ENCODE measurements around the gene ARHGAP4. TPM values are rescaled to one million over a fixed set of nuclear protein-coding genes. Genes with fewer than 3 reads are reported as not detected.
A peak's percentile ranks its signal among the peaks of the same experiment; 100 is the strongest.

ARHGAP4 gene
- total RNA-seq, 4 donors from 2014 or later = 10.9 to 26.0 (median 18.1) TPM

DNA sequence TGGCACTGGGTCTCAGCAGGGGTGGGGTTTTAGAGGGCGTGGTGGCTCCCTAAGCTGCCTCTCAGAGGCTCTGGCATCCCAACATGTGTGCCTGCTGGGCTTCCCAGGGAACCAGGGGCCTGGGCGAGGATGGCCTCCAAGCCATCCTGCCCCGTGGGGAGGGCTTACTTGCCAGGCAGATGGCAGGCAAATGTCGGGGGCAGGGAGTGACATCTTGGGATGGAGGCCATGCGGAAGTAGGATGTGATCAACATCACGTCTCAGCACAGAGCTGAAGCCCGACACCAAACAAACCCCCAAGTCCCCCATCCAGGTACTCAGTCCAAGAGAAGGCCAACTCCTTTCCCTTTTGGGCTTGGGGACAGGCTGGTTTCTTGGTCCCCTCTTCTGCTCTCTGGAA, 44.8 kb downstream of the ARHGAP4 start:
- H3K4me3 ChIP-seq = no peak overlapping the region
- peaks cover 95% of the 10 kb centered on the region for H3K27me3 ChIP-seq
- ATAC-seq = no peak
- H3K9me3 ChIP-seq = no peaks in the 10 kb centered on the region
- H3K4me1 ChIP-seq = peaks cover 0 to 13% (median 4%) of the 10 kb centered on the region in 3 donors
- H3K27ac ChIP-seq = peak overlapping the region in 1 of 4 donors; percentile 42
- WGBS, 2 donors (ENCODE audit: low coverage in 1 of 2) = no CpG with 5 or more reads among the region's 7 CpGs
- H3K36me3 ChIP-seq = no peaks in the 10 kb centered on the region
- TF ChIP-seq POLR2A (IDR thresholded peaks at IDR 0.05) (no peak), POLR2AphosphoS5 (IDR thresholded peaks at IDR 0.05) (no peak), EP300 (IDR thresholded peaks at IDR 0.05) (no peak)
- TF ChIP-seq, protein P1, sequence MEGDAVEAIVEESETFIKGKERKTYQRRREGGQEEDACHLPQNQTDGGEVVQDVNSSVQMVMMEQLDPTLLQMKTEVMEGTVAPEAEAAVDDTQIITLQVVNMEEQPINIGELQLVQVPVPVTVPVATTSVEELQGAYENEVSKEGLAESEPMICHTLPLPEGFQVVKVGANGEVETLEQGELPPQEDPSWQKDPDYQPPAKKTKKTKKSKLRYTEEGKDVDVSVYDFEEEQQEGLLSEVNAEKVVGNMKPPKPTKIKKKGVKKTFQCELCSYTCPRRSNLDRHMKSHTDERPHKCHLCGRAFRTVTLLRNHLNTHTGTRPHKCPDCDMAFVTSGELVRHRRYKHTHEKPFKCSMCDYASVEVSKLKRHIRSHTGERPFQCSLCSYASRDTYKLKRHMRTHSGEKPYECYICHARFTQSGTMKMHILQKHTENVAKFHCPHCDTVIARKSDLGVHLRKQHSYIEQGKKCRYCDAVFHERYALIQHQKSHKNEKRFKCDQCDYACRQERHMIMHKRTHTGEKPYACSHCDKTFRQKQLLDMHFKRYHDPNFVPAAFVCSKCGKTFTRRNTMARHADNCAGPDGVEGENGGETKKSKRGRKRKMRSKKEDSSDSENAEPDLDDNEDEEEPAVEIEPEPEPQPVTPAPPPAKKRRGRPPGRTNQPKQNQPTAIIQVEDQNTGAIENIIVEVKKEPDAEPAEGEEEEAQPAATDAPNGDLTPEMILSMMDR (IDR thresholded peaks at IDR 0.05) = no peak

GRCh38 chrX:153880440-153880815, 45.6 kb downstream of the ARHGAP4 start:
- TF ChIP-seq, protein P1 (IDR thresholded peaks at IDR 0.05) = no peak
- TF ChIP-seq POLR2AphosphoS5 (IDR thresholded peaks at IDR 0.05) (no peak), EP300 (IDR thresholded peaks at IDR 0.05) (no peak)
- no peaks in the 10 kb centered on the region for H3K36me3 ChIP-seq
- H3K27me3 ChIP-seq = peaks cover 94% of the 10 kb centered on the region
- H3K4me3 ChIP-seq = no peak overlapping the region
- no peak overlapping the region for H3K27ac ChIP-seq
- ATAC-seq = no peak
- no peaks in the 10 kb centered on the region for H3K9me3 ChIP-seq
- H3K4me1 ChIP-seq = peaks cover 0 to 6% (median 1%) of the 10 kb centered on the region in 3 donors
- no CpG with 5 or more reads among the region's 6 CpGs for WGBS, 2 donors (ENCODE audit: low coverage in 1 of 2)

DNA sequence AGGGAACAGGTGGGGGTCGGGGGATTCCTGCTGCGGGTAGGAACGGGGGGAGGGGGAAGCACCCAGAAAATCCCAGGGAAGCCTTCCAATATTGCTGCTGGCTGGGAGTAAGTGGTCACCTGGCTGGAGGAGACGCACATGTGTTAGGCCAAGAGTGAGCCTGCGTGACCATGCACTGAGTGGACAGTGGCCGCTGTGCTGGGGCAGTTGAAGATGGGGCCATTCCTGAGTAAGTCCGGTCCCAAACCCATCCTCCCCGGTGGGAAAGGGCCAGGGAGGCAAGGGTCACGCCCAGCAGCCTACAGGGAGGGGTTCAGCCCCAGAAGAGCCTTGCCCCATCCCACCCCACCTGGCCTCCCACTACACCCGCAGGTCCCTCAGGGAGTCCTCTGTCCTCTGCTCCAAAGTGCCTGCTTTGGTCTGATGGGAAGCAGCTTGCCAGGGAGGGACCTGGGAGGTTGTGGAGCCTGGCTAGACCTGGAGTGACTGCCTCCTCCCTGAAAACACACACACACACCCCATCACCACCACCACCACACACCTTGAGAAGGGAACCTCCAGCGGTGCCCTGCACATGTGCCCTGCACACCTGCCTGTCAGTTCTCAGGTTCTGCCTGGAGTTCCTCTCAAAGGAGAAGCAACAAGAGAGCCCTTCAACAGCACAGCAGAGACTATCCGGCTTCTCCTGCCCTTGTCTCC, 46.2 kb downstream of the ARHGAP4 start:
- WGBS, 2 donors (ENCODE audit: low coverage in 1 of 2) = 43% methylated on average over 6 of the region's 12 CpGs; no CpG with 5 or more reads in 1 of the 2 donors
- Histone ChIP-seq H3K27ac (no peak overlapping the region), H3K9me3 (no peaks in the 10 kb centered on the region), H3K36me3 (no peaks in the 10 kb centered on the region), H3K4me3 (no peak overlapping the region), H3K27me3 (peaks cover 89% of the 10 kb centered on the region), H3K4me1 (peaks cover 0 to 1% (median 0%) of the 10 kb centered on the region in 3 donors)
- no peak for TF ChIP-seq POLR2A (IDR thresholded peaks at IDR 0.05)
- TF ChIP-seq, protein P1 (IDR thresholded peaks at IDR 0.05) = no peak
- TF ChIP-seq POLR2AphosphoS5 (IDR thresholded peaks at IDR 0.05) = no peak
- TF ChIP-seq EP300 (IDR thresholded peaks at IDR 0.05) = no peak
- no peak for ATAC-seq

GRCh38 chrX:153878969-153879653, 47.0 kb downstream of the ARHGAP4 start:
- H3K4me3 ChIP-seq = no peak overlapping the region
- ATAC-seq = no peak
- TF ChIP-seq, protein P1 (IDR thresholded peaks at IDR 0.05) = no peak
- WGBS, 2 donors (ENCODE audit: low coverage in 1 of 2) = 4 to 22% methylated on average over 16 to 19 of the region's 28 CpGs
- no peaks in the 10 kb centered on the region for H3K36me3 ChIP-seq
- H3K27me3 ChIP-seq = peaks cover 81% of the 10 kb centered on the region
- H3K27ac ChIP-seq = no peak overlapping the region
- H3K4me1 ChIP-seq = no peaks in the 10 kb centered on the region
- H3K9me3 ChIP-seq = no peaks in the 10 kb centered on the region

GRCh38 chrX:153878345-153878744, 47.7 kb downstream of the ARHGAP4 start:
- H3K9me3 ChIP-seq = no peaks in the 10 kb centered on the region
- H3K27ac ChIP-seq = no peak overlapping the region
- no peaks in the 10 kb centered on the region for H3K4me1 ChIP-seq
- H3K27me3 ChIP-seq = peaks cover 73% of the 10 kb centered on the region
- H3K4me3 ChIP-seq = no peak overlapping the region
- WGBS, 2 donors (ENCODE audit: low coverage in 1 of 2) = 40% methylated on average over 2 of the region's 5 CpGs; no CpG with 5 or more reads in 1 of the 2 donors
- TF ChIP-seq EP300 (IDR thresholded peaks at IDR 0.05) (no peak), POLR2A (IDR thresholded peaks at IDR 0.05) (no peak), POLR2AphosphoS5 (IDR thresholded peaks at IDR 0.05) (no peak)
- TF ChIP-seq, protein P1 (IDR thresholded peaks at IDR 0.05) = no peak
- no peak for ATAC-seq
- H3K36me3 ChIP-seq = no peaks in the 10 kb centered on the region
